Hematopoietic multipotent progenitor cell treated with erythropoietin and hydrocortisone succinate and interleukin-3 and kit ligand, for 6 days (in vitro differentiated cells): Measurements from ENCODE around the gene RGSL1.
A peak's percentile ranks its signal among the peaks of the same experiment; 100 is the strongest.

Source experiments
- DNase-seq: peaks from one replicate; pipeline ENCODE4 v3.0.0-alpha.2; 2015

The RGSL1 gene

DNA sequence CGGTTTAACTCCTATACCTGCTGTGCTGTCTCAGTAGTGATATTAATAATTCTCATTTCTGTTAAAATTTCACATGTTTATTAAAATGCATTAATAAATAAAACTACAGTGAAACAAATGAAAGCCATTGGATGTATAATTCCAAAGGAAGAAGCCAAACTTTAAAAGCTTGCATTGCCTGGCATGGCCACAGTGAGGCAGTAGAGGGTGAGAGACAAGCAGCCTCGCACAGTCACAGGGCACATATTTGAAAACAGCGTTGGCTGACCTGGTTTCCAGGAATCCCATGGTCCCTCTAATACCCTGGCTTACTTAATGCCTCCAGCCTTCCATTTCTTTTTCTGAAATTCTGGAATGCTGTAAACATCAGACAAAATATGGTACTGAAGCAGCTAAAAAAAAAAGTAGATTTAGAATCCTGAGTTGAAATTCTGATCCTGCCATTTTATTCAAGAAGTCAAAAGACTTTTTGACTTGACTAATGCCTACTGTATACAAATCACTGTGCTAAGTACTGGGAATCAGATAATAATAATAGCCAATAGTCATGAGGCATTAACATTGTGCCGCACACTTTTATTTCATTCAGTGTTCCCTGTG lies 145.8 kb downstream of the RGSL1 start:
- DNase-seq, result peak; percentile 85

DNA sequence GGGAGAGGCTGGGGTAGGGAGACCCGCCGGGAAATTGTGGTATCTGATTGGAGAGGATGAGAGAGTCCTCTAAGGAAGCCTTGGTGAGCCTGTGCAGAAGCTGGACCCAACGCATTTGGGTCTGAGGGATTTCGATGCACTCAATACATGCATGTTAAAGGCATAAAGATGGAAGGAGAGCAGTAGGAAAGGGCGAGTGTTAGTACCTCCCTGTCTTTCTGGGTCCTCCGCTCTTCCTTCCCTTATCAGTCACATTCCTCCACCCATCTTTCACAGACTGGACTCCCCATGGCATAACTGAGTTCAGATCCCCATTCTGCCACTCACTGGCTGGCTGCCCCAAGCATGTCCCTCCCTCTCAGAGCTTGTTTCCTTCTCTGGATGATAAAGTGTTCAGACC lies 147.0 kb downstream of the RGSL1 start:
- no peak for DNase-seq

DNA sequence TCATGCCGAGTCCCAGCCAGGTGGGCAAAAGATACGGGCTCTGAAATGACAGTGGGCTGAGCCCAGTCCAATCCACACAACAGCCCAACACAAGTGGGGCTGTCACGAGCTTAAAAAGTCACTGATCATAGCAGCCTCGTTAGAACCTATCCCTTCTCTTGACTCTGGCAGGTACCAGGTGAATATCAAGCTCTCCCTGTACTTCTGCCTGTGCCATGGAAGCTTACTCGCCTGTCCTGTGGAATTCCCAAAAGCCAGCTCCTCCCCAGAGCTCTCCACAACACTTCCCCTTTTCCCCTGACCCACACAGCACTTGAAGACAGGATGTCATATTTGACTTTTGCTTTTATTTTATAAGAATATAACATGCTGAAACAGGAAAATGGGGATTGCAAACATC lies 148.3 kb downstream of the RGSL1 start:
- DNase-seq, result no peak

DNA sequence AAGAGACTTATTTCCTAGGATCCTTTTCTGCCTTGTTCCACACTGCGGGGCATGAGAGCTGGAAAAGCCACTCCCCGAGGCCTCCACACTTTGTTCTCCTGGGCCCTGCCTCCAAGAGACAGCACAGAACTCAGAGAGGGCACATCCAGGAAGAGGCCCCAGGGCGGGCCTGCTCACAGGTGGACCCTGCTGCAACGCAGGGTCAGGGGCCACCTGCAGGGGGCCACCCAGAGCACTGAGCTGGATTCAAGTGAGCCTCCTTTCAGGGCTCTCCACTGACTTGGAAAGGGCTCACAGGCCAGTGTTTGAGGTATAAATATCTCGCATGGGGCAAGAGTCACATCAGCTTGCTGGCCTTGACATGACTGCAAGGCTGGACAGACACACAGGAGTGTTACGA lies 149.4 kb downstream of the RGSL1 start:
- peak; percentile 51 for DNase-seq

DNA sequence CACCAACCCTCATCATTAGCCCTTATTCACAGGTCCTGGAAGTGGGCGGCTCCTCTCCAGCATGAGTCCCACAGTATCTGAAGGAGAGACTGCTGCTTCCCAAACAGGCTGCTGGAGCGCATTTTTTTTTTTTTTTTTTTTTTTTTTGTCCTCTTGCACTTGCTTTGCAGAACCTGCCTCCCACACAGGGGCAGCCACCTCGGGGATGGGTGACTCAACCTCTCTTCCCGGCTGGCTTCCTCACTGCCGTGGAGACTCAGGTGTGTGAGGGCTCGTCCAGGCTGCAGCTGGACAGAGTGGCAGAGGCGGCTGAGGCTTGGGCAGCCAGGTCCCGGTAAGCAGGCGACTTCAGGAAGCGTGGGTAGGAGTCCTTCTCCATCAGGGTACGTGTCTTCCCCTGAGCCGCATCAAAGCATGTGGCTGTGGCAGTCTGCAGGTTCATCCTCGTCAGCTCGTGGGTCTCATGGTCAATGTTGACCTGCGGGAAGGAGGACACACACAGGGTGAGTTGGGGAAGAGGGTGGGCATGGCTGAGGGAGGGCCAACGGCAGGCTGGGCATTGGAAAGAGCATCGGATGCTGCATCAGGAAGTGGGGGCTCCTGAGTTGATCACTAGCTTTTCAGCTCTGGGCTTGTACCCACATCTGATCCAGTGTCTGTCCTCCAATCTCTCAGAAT lies 150.2 kb downstream of the RGSL1 start:
- DNase-seq, result no peak

DNA sequence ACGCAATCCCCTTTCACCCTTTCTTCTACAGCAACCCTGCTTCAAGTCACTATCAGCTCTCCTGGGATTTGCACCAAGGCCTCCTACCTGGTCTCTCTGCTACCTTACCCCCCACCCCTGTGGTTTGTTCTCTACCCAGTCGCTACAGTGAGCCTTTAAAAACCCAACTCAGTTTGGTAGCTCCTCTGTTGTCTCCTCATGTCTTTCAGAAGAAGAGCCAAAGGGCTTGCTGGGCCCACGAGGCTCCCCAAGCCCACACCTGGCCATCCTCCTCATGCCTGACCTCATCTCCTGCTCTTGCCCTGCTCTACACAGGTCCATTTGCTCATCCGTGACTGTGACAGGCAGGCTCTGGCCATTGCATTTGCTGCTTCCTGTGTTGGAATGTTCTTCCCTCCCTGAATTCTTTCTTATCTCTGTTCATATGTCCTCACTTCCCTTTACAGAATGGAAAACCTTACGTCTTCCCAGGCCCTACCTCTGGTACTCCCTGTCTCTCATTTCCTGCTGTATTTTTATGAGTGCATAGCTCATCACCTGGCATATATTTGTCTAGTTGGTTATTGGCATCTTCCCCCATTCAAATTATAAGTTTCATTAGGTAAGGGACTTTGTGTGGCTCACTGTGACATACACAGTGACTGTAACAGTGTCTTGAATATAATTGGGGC lies 150.9 kb downstream of the RGSL1 start:
- DNase-seq, result no peak

DNA sequence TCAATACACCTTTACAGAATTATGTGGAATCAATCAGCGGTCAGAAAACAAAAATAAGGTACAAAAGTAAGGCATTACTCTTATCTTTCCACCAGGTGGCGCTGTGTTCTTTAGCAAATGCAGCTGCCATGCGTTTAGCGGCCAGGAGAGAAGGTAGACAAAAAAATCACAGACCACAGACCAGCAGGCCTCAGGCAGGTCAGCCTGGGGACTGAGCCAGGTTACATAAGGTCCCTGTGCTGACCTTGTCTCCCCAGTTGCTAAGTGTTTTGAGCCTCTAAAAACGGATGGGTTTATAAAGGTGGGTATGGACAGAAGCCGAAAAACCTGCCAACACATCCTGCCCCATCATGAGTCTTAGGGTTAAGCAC lies 151.5 kb downstream of the RGSL1 start:
- peak; percentile 96 for DNase-seq

DNA sequence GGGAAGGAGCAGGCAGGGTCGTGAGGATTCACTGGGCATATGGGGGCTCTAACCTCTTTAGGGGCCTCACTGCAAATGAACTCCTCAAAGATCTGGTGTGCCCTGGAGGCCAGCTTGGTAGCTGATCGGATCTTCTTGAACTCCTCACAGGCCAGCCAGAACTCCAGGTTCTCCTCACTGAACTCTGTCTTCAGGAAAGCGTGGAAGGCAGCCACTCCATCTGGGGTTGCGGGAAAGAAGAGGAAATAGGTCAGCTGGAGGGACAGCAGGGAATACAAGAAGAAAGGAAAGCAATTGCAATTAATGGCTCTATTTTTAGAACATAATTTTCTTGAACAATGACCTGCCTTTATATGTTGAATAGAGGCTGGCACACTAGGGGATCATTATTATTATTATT lies 152.0 kb downstream of the RGSL1 start:
- DNase-seq, result no peak

DNA sequence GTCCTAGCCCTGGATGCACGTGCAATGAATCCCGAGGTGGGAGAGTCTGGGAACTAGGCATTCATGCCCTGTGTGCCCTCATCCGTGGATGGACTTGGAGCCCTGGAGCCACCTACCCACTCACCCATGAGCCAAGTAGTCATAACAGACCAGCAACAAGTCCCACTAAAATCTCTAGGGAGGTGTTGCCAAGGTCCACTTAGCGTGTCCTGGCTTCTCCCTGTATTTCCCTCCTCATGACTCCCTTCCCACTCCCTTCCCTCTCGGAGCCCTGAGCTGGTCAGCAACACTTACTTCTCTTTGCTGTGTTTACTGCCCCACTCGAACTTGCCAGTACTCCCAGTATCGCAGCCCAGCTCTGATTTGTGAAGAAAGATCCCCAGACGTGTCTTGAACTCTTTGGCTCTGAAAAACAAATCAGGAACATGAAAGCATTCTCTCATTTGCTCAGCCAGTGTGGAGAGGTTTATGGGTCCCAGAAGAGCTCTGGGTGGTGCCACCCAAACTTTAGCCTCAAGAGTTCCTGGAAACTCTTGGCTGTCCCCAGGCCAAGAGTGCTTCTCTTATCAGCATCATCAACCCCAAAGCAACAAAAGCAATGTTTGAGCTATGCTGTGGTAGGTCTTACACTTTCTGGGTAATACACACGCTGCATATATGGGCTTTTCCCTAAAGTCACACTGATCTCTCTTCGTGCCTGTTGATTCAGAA lies 153.1 kb downstream of the RGSL1 start:
- peak; percentile 69 for DNase-seq

DNA sequence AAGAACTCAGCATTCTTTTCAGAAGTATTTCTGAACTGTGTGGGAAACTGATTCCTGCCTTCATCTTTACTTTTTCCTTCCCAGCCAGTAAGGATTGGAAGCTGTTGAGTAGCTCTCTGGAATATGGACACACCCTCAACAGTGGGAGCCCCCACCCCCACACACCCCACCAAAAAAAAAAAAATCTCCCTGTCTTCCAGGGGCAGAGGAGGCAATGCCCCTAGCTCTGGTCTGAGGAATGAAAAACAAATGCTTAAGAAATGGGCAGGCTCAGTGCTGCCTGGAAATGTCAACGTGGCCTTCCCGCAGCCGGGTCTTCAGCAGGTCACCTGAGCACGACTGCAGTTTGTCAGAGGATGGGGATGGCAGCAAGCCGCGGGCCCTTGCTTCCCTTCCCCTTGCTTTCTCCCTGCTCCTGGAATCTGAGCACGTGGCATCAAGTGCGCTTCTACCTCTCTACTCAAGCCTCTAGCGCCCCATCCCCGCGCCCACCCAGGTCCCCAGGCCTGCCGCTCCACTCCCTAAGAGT lies 153.8 kb downstream of the RGSL1 start:
- DNase-seq, result no peak

DNA sequence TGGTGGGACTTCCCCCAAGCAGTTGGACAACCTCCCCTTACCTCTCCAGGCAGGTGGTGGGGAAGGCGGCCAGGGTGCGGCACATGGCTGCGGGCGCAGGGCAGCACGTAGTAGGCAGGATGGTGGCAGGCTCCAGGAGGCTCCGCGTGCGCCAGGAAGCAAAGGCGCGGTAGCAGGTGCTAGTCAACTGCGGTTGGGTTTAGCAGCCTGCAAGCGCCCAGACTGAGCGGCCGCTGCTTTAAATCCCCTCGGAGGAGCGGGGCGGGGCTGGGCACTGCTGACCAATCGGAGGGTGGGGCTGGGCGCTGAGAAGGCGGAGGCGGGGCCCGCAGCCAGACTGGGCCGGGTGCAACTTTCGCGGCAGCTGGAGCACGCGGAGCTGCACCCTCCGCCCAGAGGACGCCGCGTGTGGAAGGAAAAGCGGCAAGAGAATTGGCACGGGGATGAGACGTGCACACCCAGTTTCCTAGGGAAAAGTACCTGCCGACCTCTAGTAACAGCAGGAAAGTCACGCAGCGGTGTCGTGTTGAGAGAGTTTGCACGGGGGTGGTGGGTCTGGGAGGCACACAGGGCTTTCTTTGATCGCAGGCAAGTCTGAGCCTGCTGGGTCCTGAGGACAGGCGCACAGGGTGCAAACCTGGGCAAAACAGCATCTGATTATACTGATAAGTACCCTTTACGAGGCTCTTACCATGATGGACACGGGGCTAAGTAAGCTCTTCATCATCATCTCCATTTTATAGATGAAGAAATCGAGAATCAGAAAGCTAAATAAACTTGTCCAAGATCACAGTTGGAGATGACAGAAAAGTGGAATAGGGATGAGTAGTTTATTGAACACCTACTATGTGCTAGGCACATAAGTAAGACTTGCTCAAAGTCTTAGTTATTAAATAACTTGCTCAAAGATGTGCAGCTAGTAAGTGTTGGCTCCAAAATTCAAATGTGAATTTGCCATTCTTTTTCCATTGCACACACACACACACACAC lies 154.5 kb downstream of the RGSL1 start, which contains the start of gene RGS16:
Gene RGS16, minus strand, starts transcription at position 215 of the 990 bp plus-strand sequence. Its CDS starts 130 bp downstream, at position 85.
- peak; percentile 98 for DNase-seq

DNA sequence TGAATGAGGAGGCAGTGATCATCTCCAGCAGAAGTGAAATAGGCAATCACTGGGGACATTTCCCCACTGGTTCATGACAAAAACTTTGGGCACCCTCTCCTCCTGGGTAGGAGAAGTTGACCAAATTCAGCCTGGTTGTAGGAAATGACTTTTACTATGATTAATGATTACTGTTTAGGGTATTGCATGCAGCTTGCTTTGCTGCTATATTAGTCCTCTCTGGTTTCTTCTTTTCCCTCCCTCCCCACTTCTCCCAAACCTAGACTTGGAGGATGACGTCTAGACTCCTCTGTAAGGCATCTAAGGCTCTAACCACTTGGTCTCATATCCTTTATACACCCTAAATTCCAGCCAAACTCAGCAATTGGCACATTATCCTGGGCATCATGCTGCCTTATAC lies 157.6 kb downstream of the RGSL1 start:
- DNase-seq, result no peak

DNA sequence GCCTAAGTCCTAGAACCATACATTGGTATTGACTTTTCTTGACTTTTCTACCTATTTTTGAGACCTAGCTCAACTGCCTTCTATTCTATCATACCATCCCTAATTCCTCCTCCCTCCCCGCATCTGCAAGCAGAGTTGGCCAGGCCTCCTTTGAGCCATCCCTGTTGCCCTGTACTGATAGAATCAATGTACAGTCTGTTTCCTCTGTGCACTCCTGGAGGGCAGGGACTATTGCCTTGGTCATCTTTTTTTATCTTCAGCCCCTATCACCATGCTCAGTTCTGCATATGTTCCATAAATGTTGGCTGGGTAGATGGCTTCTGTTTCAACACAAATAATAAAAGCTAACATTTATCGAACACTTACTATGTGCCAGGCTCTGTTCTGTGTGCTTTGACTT lies 158.3 kb downstream of the RGSL1 start:
- no peak for DNase-seq

DNA sequence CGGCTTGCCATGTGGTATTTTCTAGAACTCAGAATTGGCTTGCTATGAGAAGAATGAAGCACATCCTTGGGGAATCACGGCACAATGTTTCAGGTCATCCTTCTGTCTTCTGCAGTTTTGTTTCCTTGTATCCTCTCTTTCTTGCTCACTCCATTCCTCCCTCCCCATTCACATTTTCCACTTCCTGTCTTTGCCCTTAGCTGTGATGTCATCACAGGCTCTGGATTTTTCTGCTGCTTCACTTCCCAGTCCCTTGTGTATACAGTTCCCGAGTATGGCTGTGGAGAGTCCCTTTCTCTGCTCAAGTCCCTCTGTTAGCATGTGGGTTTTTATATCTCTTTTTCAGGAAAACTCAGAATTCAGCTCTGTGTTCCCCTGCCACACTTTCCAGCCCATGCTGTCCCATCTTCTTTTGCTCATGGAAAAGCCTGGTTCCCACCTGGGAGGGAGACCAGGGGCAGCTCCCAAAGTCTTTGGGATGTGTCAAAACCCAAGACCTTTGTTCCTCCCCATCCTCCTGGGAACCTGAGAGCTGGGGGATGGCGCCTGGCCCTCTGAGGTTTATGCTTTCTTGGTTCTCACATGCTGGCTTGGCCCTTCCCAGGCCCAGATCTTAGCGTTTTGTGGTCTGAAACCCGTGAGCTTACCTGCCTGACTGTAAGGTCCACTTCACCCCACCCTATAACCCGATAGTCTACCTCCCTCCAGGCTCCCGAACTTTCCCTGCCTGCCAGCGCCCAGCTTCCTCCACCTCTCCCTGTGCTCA lies 159.1 kb downstream of the RGSL1 start:
- DNase-seq, result no peak
